Endodermal cell (in vitro differentiated cells): ENCODE data around the gene ANGPTL8. TPM values are rescaled to one million over a fixed set of nuclear protein-coding genes. Genes with fewer than 3 reads are reported as not detected.

ENCODE experiments used
- DNase-seq: peaks from one replicate; pipeline ENCODE4 v3.0.0-alpha.2; 2017
- H3K27ac ChIP-seq: 2 replicates; pipeline ENCODE4 v1.5.1; 2013; ENCODE audit warnings: mild to moderate bottlenecking, low read depth, low read length, moderate library complexity
- H3K27me3 ChIP-seq: 2 replicates; pipeline ENCODE4 v1.6.1; 2013; ENCODE audit warnings: mild to moderate bottlenecking, low read length, moderate library complexity; ENCODE audit not compliant: insufficient read depth, control insufficient read depth, poor library complexity, severe bottlenecking
- H3K36me3 ChIP-seq: 2 replicates; pipeline ENCODE4 v1.7.0; 2013; ENCODE audit warnings: mild to moderate bottlenecking, low read length, moderate library complexity; ENCODE audit not compliant: control insufficient read depth, insufficient read depth
- H3K4me1 ChIP-seq: one replicate; pipeline ENCODE4 v1.7.0; 2013; ENCODE audit warnings: low read length; ENCODE audit not compliant: control insufficient read depth, insufficient read depth
- H3K4me3 ChIP-seq: 2 replicates; pipeline ENCODE4 v1.5.1; 2013; ENCODE audit warnings: mild to moderate bottlenecking, low read length, moderate library complexity
- H3K9ac ChIP-seq: 2 replicates; pipeline ENCODE4 v1.6.1; 2013; ENCODE audit warnings: mild to moderate bottlenecking, low read length, moderate library complexity; ENCODE audit not compliant: poor library complexity, severe bottlenecking; ENCODE audit errors: extremely low read depth
- H3K9me3 ChIP-seq: 2 replicates; pipeline ENCODE4 v1.6.1; 2013; ENCODE audit warnings: mild to moderate bottlenecking, low read length, moderate library complexity; ENCODE audit not compliant: control insufficient read depth
- H3K27ac Mint-ChIP-seq: 2 replicates; pipeline ENCODE4 v1.8.0; 2020; ENCODE audit warnings: mixed read lengths
- H3K27me3 Mint-ChIP-seq: 2 replicates; pipeline ENCODE4 v1.8.0; 2021; ENCODE audit warnings: mild to moderate bottlenecking, mixed read lengths; ENCODE audit not compliant: insufficient read depth
- H3K36me3 Mint-ChIP-seq: 2 replicates; pipeline ENCODE4 v1.8.0; 2020; ENCODE audit warnings: low read depth, mixed read lengths
- H3K4me1 Mint-ChIP-seq: 2 replicates; pipeline ENCODE4 v1.8.0; 2020; ENCODE audit warnings: mixed read lengths
- H3K4me3 Mint-ChIP-seq: 2 replicates; pipeline ENCODE4 v1.8.0; 2020; ENCODE audit warnings: mild to moderate bottlenecking, moderate library complexity, mixed read lengths
- H3K9me3 Mint-ChIP-seq: 2 replicates; pipeline ENCODE4 v1.8.0; 2020; ENCODE audit warnings: mild to moderate bottlenecking, mixed read lengths
- CTCF ChIP-seq: fragments of 200-600 bp; sonication (generic); conservative IDR thresholded peaks from 2 replicates; pipeline ENCODE4 v1.5.0; 2021; ENCODE audit warnings: antibody characterized with exemption, mild to moderate bottlenecking
- WGBS, 2 experiments: methylation state at CpG; one replicate each; pipeline versions ENCODE4 v1.1.5 to v1.1.7; 2013; ENCODE audit warnings: missing lambda C conversion rate in 2 of 2, mixed read lengths in 1 of 2; ENCODE audit not compliant: insufficient coverage in 1 of 2, insufficient read length in 1 of 2; 5-methylcytosine and 5-hydroxymethylcytosine counted together
- total RNA-seq, 2 donors: library from RNA; stranded (reverse); fragmentation: NEBNext Ultra II Directional in 1 of 2; extraction: Animal tissue kit (Norgen Biotek cat#: 25700) in 1 of 2; gene quantifications; 2 replicates in 1 of 2; 3 replicates in 1 of 2; pipeline ENCODE4 v1.2.1, GENCODE V29; 2021

ANGPTL8 gene
- total RNA-seq, 2 donors from 2014 or later, result not detected

GRCh38 chr19:11268783-11269267 lies 29.4 kb downstream of the ANGPTL8 start:
- TF ChIP-seq CTCF, result no peak
- no peaks in the 10 kb centered on the region for H3K36me3 Mint-ChIP-seq
- no peak for DNase-seq
- Histone ChIP-seq H3K36me3 (no peaks in the 10 kb centered on the region), H3K4me1 (no peaks in the 10 kb centered on the region), H3K27ac (peak overlapping the region; percentile 24), H3K9me3 (no peaks in the 10 kb centered on the region), H3K27me3 (no peaks in the 10 kb centered on the region), H3K4me3 (no peak overlapping the region), H3K9ac (no peak overlapping the region)
- no peak overlapping the region for H3K27ac Mint-ChIP-seq
- H3K27me3 Mint-ChIP-seq, result peaks cover 2% of the 10 kb centered on the region
- H3K4me1 Mint-ChIP-seq, result no peaks in the 10 kb centered on the region
- 89 to 91% methylated on average over 9 to 10 of the region's 10 CpGs for WGBS, 2 experiments
- no peaks in the 10 kb centered on the region for H3K9me3 Mint-ChIP-seq
- no peak overlapping the region for H3K4me3 Mint-ChIP-seq

- no peaks in the 10 kb centered on the region for H3K36me3 ChIP-seq
- H3K9me3 Mint-ChIP-seq, result no peaks in the 10 kb centered on the region
- H3K36me3 Mint-ChIP-seq, result no peaks in the 10 kb centered on the region
- WGBS, 2 experiments, result 67 to 73% methylated on average over 3 to 7 of the region's 7 CpGs
- DNase-seq, result no peak
- no peak for TF ChIP-seq CTCF
- H3K9me3 ChIP-seq, result no peaks in the 10 kb centered on the region
- H3K27me3 ChIP-seq, result no peaks in the 10 kb centered on the region
- H3K27ac ChIP-seq, result peak overlapping the region; percentile 11
- no peak overlapping the region for H3K4me3 ChIP-seq
- no peak overlapping the region for H3K4me3 Mint-ChIP-seq
- H3K4me1 ChIP-seq, result no peaks in the 10 kb centered on the region
- H3K27me3 Mint-ChIP-seq, result peaks cover 2% of the 10 kb centered on the region
- no peak overlapping the region for H3K9ac ChIP-seq
- H3K27ac Mint-ChIP-seq, result no peak overlapping the region
- no peaks in the 10 kb centered on the region for H3K4me1 Mint-ChIP-seq
Observed at GRCh38 chr19:11269408-11269807, 30.0 kb downstream of the ANGPTL8 start.

GRCh38 chr19:11273296-11273695 lies 33.9 kb downstream of the ANGPTL8 start:
- no peak overlapping the region for H3K27ac Mint-ChIP-seq
- no peaks in the 10 kb centered on the region for H3K27me3 Mint-ChIP-seq
- no peak overlapping the region for H3K4me3 Mint-ChIP-seq

More at GRCh38 chr19:11273296-11273695, 33.9 kb downstream of the ANGPTL8 start:
- DNase-seq, result no peak
- no peaks in the 10 kb centered on the region for H3K9me3 ChIP-seq
- no peak overlapping the region for H3K27ac ChIP-seq
- Mint-ChIP-seq H3K4me1 (peaks cover 7% of the 10 kb centered on the region), H3K36me3 (peaks cover 2% of the 10 kb centered on the region), H3K9me3 (peaks cover 23% of the 10 kb centered on the region)
- H3K36me3 ChIP-seq, result no peaks in the 10 kb centered on the region
- H3K4me1 ChIP-seq, result no peaks in the 10 kb centered on the region
- 82 to 93% methylated on average over 2 of the region's 2 CpGs for WGBS, 2 experiments
- no peaks in the 10 kb centered on the region for H3K27me3 ChIP-seq
- H3K4me3 ChIP-seq, result no peak overlapping the region
- TF ChIP-seq CTCF, result no peak
- no peak overlapping the region for H3K9ac ChIP-seq
